Measurements from ENCODE around the gene PTPRK. TPM values are rescaled to one million over a fixed set of nuclear protein-coding genes. Genes with fewer than 3 reads are reported as not detected.

The PTPRK gene
- total RNA-seq, 2 experiments from 2014 or later, result not detected

DNA sequence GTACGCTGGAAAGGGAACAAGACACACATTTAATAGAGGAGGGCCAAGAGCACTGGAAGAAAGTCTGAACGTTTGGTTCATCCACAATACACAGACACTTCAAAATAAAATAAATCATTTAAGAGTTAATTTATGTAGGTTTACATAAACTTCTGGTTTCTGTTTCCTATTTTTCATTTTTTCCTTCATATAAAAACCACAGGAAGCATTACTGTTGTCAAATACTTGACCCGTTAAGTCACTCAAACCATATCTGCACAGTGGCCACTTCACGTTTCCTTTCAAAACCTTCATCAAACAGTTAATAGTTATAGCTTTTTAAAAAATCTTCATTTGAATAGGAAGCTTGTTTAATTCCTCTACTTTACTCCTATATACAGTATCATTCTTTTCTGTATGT lies 361.9 kb downstream of the PTPRK start:
- Histone ChIP-seq H3K36me3 (ENCODE audit: insufficient read depth, low read length) (no peaks in the 10 kb centered on the region), H2AFZ (ENCODE audit: low read length) (no peak overlapping the region), H3K9me2 (ENCODE audit: insufficient read depth, low read length) (no peaks in the 10 kb centered on the region), H4K20me1 (ENCODE audit: insufficient read depth, low read length) (no peaks in the 10 kb centered on the region), H3K4me1 (ENCODE audit: insufficient read depth, low read length, poor library complexity, severe bottlenecking) (no peaks in the 10 kb centered on the region), H3K27ac (ENCODE audit: low read depth, low read length, poor library complexity, severe bottlenecking) (no peak overlapping the region), H3K4me3 (ENCODE audit: low read depth, low read length, poor library complexity, severe bottlenecking) (no peak overlapping the region), H3K79me2 (ENCODE audit: insufficient read depth, low read depth, low read length) (no peaks in the 10 kb centered on the region), H3K4me2 (ENCODE audit: low read length) (no peak overlapping the region), H3K9me3 (ENCODE audit: low read length) (no peaks in the 10 kb centered on the region)
- no TSS peak for BruUV-seq (replicated peaks)
- ChIA-PET POLR2A (interaction anchor here (0.9 kb wide), 1 partner anchor 257 kb away, joined by 3 read pairs; no protein-coding TSS in a partner anchor), CTCF (ENCODE audit: unreplicated experiment) (no interaction called here)
- no peak for DNase-seq (ENCODE audit: low spot score)
- TF ChIP-seq, protein P1, sequence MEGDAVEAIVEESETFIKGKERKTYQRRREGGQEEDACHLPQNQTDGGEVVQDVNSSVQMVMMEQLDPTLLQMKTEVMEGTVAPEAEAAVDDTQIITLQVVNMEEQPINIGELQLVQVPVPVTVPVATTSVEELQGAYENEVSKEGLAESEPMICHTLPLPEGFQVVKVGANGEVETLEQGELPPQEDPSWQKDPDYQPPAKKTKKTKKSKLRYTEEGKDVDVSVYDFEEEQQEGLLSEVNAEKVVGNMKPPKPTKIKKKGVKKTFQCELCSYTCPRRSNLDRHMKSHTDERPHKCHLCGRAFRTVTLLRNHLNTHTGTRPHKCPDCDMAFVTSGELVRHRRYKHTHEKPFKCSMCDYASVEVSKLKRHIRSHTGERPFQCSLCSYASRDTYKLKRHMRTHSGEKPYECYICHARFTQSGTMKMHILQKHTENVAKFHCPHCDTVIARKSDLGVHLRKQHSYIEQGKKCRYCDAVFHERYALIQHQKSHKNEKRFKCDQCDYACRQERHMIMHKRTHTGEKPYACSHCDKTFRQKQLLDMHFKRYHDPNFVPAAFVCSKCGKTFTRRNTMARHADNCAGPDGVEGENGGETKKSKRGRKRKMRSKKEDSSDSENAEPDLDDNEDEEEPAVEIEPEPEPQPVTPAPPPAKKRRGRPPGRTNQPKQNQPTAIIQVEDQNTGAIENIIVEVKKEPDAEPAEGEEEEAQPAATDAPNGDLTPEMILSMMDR (conservative IDR thresholded peaks at IDR 0.05; ENCODE audit: low read length), result no peak
- no peak for TF ChIP-seq EZH2phosphoT487 (IDR thresholded peaks at IDR 0.05; ENCODE audit: borderline replicate concordance, low read depth, low read length)
- intact Hi-C loops (cut with micrococcal nuclease; ENCODE audit: unreplicated experiment), result no loop called here

DNA sequence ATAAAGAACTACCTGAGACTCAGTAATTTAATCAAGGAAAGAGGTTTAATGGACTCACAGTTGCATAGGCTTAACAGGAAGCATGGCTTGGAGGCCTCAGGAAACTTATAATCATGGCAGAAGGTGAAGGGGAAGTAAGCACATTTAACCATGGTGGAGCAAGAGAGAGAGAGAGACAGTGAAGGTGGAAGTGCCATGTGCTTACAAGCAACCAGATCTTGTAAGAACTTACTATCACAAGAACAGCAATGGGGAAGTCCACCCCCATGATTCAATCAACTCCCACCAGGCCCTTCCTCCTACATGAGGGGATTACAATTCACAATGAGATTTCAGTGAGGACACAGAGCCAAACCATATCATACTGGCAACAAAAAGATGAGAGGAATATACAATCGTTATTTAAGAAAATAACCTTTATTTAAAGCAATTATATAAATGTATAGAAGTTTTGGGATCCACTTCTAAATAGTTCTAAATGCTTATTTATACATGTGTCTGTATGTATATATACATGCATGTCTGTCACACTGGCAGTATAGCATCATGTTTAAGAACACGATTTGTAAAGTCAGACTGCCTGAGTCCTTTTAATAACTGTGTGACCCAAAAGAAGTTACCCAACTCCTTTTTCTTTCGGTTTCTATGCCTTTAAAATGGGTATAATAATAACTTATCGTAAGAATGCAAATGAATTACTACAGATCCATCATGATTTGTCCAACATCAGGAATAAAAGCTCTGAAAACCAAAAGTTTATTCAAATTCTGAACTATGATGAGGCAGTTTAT lies 363.9 kb downstream of the PTPRK start:
- H3K9me2 ChIP-seq (ENCODE audit: insufficient read depth, low read length), result no peaks in the 10 kb centered on the region
- ChIA-PET POLR2A (no interaction called here), CTCF (ENCODE audit: unreplicated experiment) (no interaction called here)
- no peak for DNase-seq (ENCODE audit: low spot score)
- no peaks in the 10 kb centered on the region for H3K79me2 ChIP-seq (ENCODE audit: insufficient read depth, low read depth, low read length)
- BruUV-seq (replicated peaks), result no TSS peak
- intact Hi-C loops (cut with micrococcal nuclease; ENCODE audit: unreplicated experiment), result no loop called here
- TF ChIP-seq EZH2phosphoT487 (IDR thresholded peaks at IDR 0.05; ENCODE audit: borderline replicate concordance, low read depth, low read length), result no peak
- no peak overlapping the region for H3K27ac ChIP-seq (ENCODE audit: low read depth, low read length, poor library complexity, severe bottlenecking)
- no peak overlapping the region for H3K4me2 ChIP-seq (ENCODE audit: low read length)
- no peak overlapping the region for H3K4me3 ChIP-seq (ENCODE audit: low read depth, low read length, poor library complexity, severe bottlenecking)
- H3K4me1 ChIP-seq (ENCODE audit: insufficient read depth, low read length, poor library complexity, severe bottlenecking), result no peaks in the 10 kb centered on the region
- H3K9me3 ChIP-seq (ENCODE audit: low read length), result no peaks in the 10 kb centered on the region
- no peak overlapping the region for H2AFZ ChIP-seq (ENCODE audit: low read length)
- H4K20me1 ChIP-seq (ENCODE audit: insufficient read depth, low read length), result no peaks in the 10 kb centered on the region
- H3K36me3 ChIP-seq (ENCODE audit: insufficient read depth, low read length), result no peaks in the 10 kb centered on the region

DNA sequence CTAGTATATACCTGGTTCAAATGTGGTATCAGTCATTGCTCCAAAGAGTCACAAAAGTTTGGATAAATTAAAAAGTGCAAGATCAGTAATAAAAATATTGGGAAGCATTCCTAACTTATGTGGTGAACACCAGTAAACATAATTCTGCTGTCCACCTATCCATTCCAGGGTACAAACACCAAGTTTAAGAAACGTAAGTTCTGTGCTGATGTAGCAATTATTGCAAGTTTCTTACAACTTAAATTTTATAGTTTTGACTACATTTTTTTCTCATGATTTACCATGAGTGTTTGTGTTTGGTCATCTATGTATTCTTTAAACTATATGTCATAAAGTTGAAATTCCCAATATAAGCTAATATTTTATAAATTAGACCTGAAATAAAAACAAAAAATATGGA lies 364.6 kb downstream of the PTPRK start:
- Histone ChIP-seq H4K20me1 (ENCODE audit: insufficient read depth, low read length) (peaks cover under 1% of the 10 kb centered on the region; the same call in 1 of the 2 replicates), H3K36me3 (ENCODE audit: insufficient read depth, low read length) (no peaks in the 10 kb centered on the region), H3K79me2 (ENCODE audit: insufficient read depth, low read depth, low read length) (no peaks in the 10 kb centered on the region), H3K4me3 (ENCODE audit: low read depth, low read length, poor library complexity, severe bottlenecking) (no peak overlapping the region), H3K27ac (ENCODE audit: low read depth, low read length, poor library complexity, severe bottlenecking) (no peak overlapping the region), H3K9me2 (ENCODE audit: insufficient read depth, low read length) (no peaks in the 10 kb centered on the region), H2AFZ (ENCODE audit: low read length) (no peak overlapping the region), H3K9me3 (ENCODE audit: low read length) (no peaks in the 10 kb centered on the region), H3K4me2 (ENCODE audit: low read length) (no peak overlapping the region), H3K4me1 (ENCODE audit: insufficient read depth, low read length, poor library complexity, severe bottlenecking) (no peaks in the 10 kb centered on the region)
- no peak for TF ChIP-seq EZH2phosphoT487 (IDR thresholded peaks at IDR 0.05; ENCODE audit: borderline replicate concordance, low read depth, low read length)
- TF ChIP-seq, protein P1 (conservative IDR thresholded peaks at IDR 0.05; ENCODE audit: low read length), result no peak
- POLR2A ChIA-PET, result no interaction called here
- no TSS peak for BruUV-seq (replicated peaks)
- CTCF ChIA-PET (ENCODE audit: unreplicated experiment), result no interaction called here
- intact Hi-C loops (cut with micrococcal nuclease; ENCODE audit: unreplicated experiment), result no loop called here
- DNase-seq (ENCODE audit: low spot score), result no peak
